GM15510 (cell line): ENCODE results near the gene TCERG1L.

Experiments used
- POLR2A ChIP-seq: IDR thresholded peaks from 3 replicates; pipeline ENCODE4 v1.6.1; 2011; ENCODE audit warnings: borderline replicate concordance; ENCODE audit not compliant: insufficient read length; ENCODE audit errors: extremely low read depth

The TCERG1L gene

GRCh38 chr10:131127610-131128009, 183.9 kb downstream of the TCERG1L start:
- no peak for TF ChIP-seq POLR2A

- no peak for TF ChIP-seq POLR2A
Measured at GRCh38 chr10:131127138-131127589, 184.4 kb downstream of the TCERG1L start.

- TF ChIP-seq POLR2A: no peak
Measured at GRCh38 chr10:131126321-131127137, 185.0 kb downstream of the TCERG1L start.

- TF ChIP-seq POLR2A: no peak
Measured at GRCh38 chr10:131125511-131126225, 185.9 kb downstream of the TCERG1L start.

- TF ChIP-seq POLR2A: no peak
Measured at GRCh38 chr10:131124945-131125344, 186.6 kb downstream of the TCERG1L start.

- TF ChIP-seq POLR2A: no peak
Measured at GRCh38 chr10:131123496-131123895, 188.0 kb downstream of the TCERG1L start.

GRCh38 chr10:131121511-131122035, 189.9 kb downstream of the TCERG1L start:
- no peak for TF ChIP-seq POLR2A

- no peak for TF ChIP-seq POLR2A
Measured at GRCh38 chr10:131119626-131120355, 191.7 kb downstream of the TCERG1L start.

- no peak for TF ChIP-seq POLR2A
Measured at GRCh38 chr10:131117416-131118212, 193.9 kb downstream of the TCERG1L start.

GRCh38 chr10:131116991-131117375, 194.5 kb downstream of the TCERG1L start:
- no peak for TF ChIP-seq POLR2A

- TF ChIP-seq POLR2A: no peak
Measured at GRCh38 chr10:131116216-131116990, 195.1 kb downstream of the TCERG1L start.

- TF ChIP-seq POLR2A: no peak
Measured at GRCh38 chr10:131115801-131116200, 195.7 kb downstream of the TCERG1L start.

- no peak for TF ChIP-seq POLR2A
Measured at GRCh38 chr10:131115321-131115720, 196.2 kb downstream of the TCERG1L start.
